ENCODE measurements around the gene PFKP. TPM values are rescaled to one million over a fixed set of nuclear protein-coding genes. Genes with fewer than 3 reads are reported as not detected.

The PFKP gene
- total and polyA plus RNA-seq, 2 experiments from 2014 or later, result 24.6 to 48.9 TPM

- Histone ChIP-seq H3K9me3 (ENCODE audit: low read depth) (no peaks in the 10 kb centered on the region), H4K20me1 (ENCODE audit: insufficient read depth, poor library complexity, severe bottlenecking) (no peaks in the 10 kb centered on the region), H3K79me2 (no peaks in the 10 kb centered on the region), H3K4me1 (ENCODE audit: insufficient read depth) (no peaks in the 10 kb centered on the region), H3K27ac (no peak overlapping the region), H2AFZ (no peak overlapping the region), H3K9me2 (replicated peaks; ENCODE audit: insufficient read depth) (no peaks in the 10 kb centered on the region), H3K4me2 (no peak overlapping the region), H3K27me3 (no peaks in the 10 kb centered on the region), H3K36me3 (replicated peaks; ENCODE audit: insufficient read depth, low read depth) (no peaks in the 10 kb centered on the region), H3K4me3 (no peak overlapping the region)
- DNase-seq (ENCODE audit: low spot score), result no peak
- TF ChIP-seq EZH2 (IDR thresholded peaks at IDR 0.05; ENCODE audit: borderline replicate concordance), result no peak
- no peak for TF ChIP-seq CTCF (IDR thresholded peaks at IDR 0.05; ENCODE audit: poor library complexity)
- 73% methylated on average over 15 of the region's 15 CpGs for WGBS (ENCODE audit: low lambda C conversion rate, missing lambda C conversion rate)
These were observed 44.3 kb downstream of the PFKP start for GRCh38 chr10:3111621-3112163.

GRCh38 chr10:3113343-3113720 is 46.0 kb downstream of the PFKP start:
- no peak overlapping the region for H3K4me3 ChIP-seq
- H3K27me3 ChIP-seq, result no peaks in the 10 kb centered on the region
- 96% methylated on average over 19 of the region's 19 CpGs for whole genome bisulfite sequencing (ENCODE audit: low lambda C conversion rate, missing lambda C conversion rate)
- no peak for DNase-seq (ENCODE audit: low spot score)
- no peaks in the 10 kb centered on the region for H3K79me2 ChIP-seq
- H3K9me2 ChIP-seq (replicated peaks; ENCODE audit: insufficient read depth), result no peaks in the 10 kb centered on the region
- H2AFZ ChIP-seq, result no peak overlapping the region
- no peaks in the 10 kb centered on the region for H3K36me3 ChIP-seq (replicated peaks; ENCODE audit: insufficient read depth, low read depth)
- H4K20me1 ChIP-seq (ENCODE audit: insufficient read depth, poor library complexity, severe bottlenecking), result no peaks in the 10 kb centered on the region
- no peak for TF ChIP-seq CTCF (IDR thresholded peaks at IDR 0.05; ENCODE audit: poor library complexity)
- TF ChIP-seq EZH2 (IDR thresholded peaks at IDR 0.05; ENCODE audit: borderline replicate concordance), result no peak
- TF ChIP-seq EZH2phosphoT487 (IDR thresholded peaks at IDR 0.05; ENCODE audit: low read depth, severe bottlenecking, unreplicated experiment), result no peak
- no peak overlapping the region for H3K27ac ChIP-seq
- H3K4me2 ChIP-seq, result no peak overlapping the region
- no peaks in the 10 kb centered on the region for H3K9me3 ChIP-seq (ENCODE audit: low read depth)
- H3K4me1 ChIP-seq (ENCODE audit: insufficient read depth), result no peaks in the 10 kb centered on the region

- no peak for DNase-seq (ENCODE audit: low spot score)
- H3K4me3 ChIP-seq, result no peak overlapping the region
- H2AFZ ChIP-seq, result no peak overlapping the region
- H3K27ac ChIP-seq, result no peak overlapping the region
- H3K36me3 ChIP-seq (replicated peaks; ENCODE audit: insufficient read depth, low read depth), result no peaks in the 10 kb centered on the region
- no peaks in the 10 kb centered on the region for H3K4me1 ChIP-seq (ENCODE audit: insufficient read depth)
- H3K9me3 ChIP-seq (ENCODE audit: low read depth), result no peaks in the 10 kb centered on the region
- H4K20me1 ChIP-seq (ENCODE audit: insufficient read depth, poor library complexity, severe bottlenecking), result no peaks in the 10 kb centered on the region
- H3K9me2 ChIP-seq (replicated peaks; ENCODE audit: insufficient read depth), result no peaks in the 10 kb centered on the region
- no peaks in the 10 kb centered on the region for H3K79me2 ChIP-seq
- no peaks in the 10 kb centered on the region for H3K27me3 ChIP-seq
- WGBS (ENCODE audit: low lambda C conversion rate, missing lambda C conversion rate), result 94% methylated on average over 8 of the region's 8 CpGs
- no peak overlapping the region for H3K4me2 ChIP-seq
- TF ChIP-seq EZH2 (IDR thresholded peaks at IDR 0.05; ENCODE audit: borderline replicate concordance), result no peak
- no peak for TF ChIP-seq EZH2phosphoT487 (IDR thresholded peaks at IDR 0.05; ENCODE audit: low read depth, severe bottlenecking, unreplicated experiment)
- no peak for TF ChIP-seq CTCF (IDR thresholded peaks at IDR 0.05; ENCODE audit: poor library complexity)
These were observed 48.3 kb downstream of the PFKP start for GRCh38 chr10:3115685-3116084.
